GM12891 (cell line): Measurements from ENCODE around the gene GAS1.

Experiments used
- DNase-seq: peaks from one replicate; pipeline ENCODE4 v3.0.0; 2011; ENCODE audit warnings: low spot score; ENCODE audit not compliant: insufficient read length
- FAIRE-seq: peaks from 2 replicates; lab custom pipeline; 2011; peaks lifted over from hg19 to GRCh38; lab: Jason Lieb, UNC
- PAX5 ChIP-seq: IDR thresholded peaks from 2 replicates; pipeline ENCODE4 v1.6.1; 2011; ENCODE audit warnings: low read length, moderate library complexity, mild to moderate bottlenecking; ENCODE audit not compliant: insufficient read depth, severe bottlenecking
- POLR2A ChIP-seq: IDR thresholded peaks from 2 replicates; pipeline ENCODE4 v1.6.1; 2011; ENCODE audit warnings: low read depth, low read length, control low read depth
- POLR2AphosphoS5 ChIP-seq: IDR thresholded peaks from 2 replicates; pipeline ENCODE4 v1.6.1; 2011; ENCODE audit warnings: low read depth, low read length, control low read depth
- POU2F2 ChIP-seq: IDR thresholded peaks from 2 replicates; pipeline ENCODE4 v1.6.1; 2011; ENCODE audit warnings: low read depth, mild to moderate bottlenecking, control low read depth, low read length, moderate library complexity
- SPI1 ChIP-seq: IDR thresholded peaks from 2 replicates; pipeline ENCODE4 v1.6.1; 2011; ENCODE audit warnings: low read depth, low read length, control low read depth
- TAF1 ChIP-seq: IDR thresholded peaks from 2 replicates; pipeline ENCODE4 v1.6.1; 2011; ENCODE audit warnings: low read depth, low read length, control low read depth

GAS1 gene

GRCh38 chr9:86979657-86980056, 32.4 kb upstream of the GAS1 start:
- FAIRE-seq (no peak), DNase-seq (no peak)

GRCh38 chr9:86978922-86979474, 31.7 kb upstream of the GAS1 start:
- FAIRE-seq (no peak), DNase-seq (no peak)
- TF ChIP-seq POLR2AphosphoS5: no peak
- no peak for TF ChIP-seq PAX5
- no peak for TF ChIP-seq POU2F2
- no peak for TF ChIP-seq TAF1
- no peak for TF ChIP-seq SPI1
- TF ChIP-seq POLR2A: no peak

More at GRCh38 chr9:86979657-86980056, 32.4 kb upstream of the GAS1 start:
- no peak for TF ChIP-seq SPI1
- TF ChIP-seq POLR2A: no peak
- no peak for TF ChIP-seq TAF1
- no peak for TF ChIP-seq POLR2AphosphoS5
- TF ChIP-seq POU2F2: no peak

- no peak for TF ChIP-seq POU2F2
- no peak for TF ChIP-seq TAF1
- no peak for TF ChIP-seq PAX5
- no peak for TF ChIP-seq POLR2A
- TF ChIP-seq SPI1: no peak
- TF ChIP-seq POLR2AphosphoS5: no peak
- DNase-seq (no peak), FAIRE-seq (no peak)
These were observed 31.1 kb upstream of the GAS1 start for GRCh38 chr9:86978413-86978812.

- no peak for DNase-seq
- TF ChIP-seq POLR2A (no peak), POU2F2 (no peak), PAX5 (no peak), POLR2AphosphoS5 (no peak), SPI1 (no peak), TAF1 (no peak)
These were observed 30.0 kb upstream of the GAS1 start for GRCh38 chr9:86977205-86977835.

GRCh38 chr9:86975606-86976005, 28.3 kb upstream of the GAS1 start:
- no peak for TF ChIP-seq POU2F2
- no peak for TF ChIP-seq TAF1
- no peak for TF ChIP-seq POLR2A
- TF ChIP-seq SPI1: no peak
- no peak for TF ChIP-seq POLR2AphosphoS5
- TF ChIP-seq PAX5: no peak
- FAIRE-seq: no peak
- DNase-seq: no peak

More at GRCh38 chr9:86977205-86977835, 30.0 kb upstream of the GAS1 start:
- no peak for FAIRE-seq

- FAIRE-seq (no peak), DNase-seq (no peak)
- TF ChIP-seq SPI1: no peak
- TF ChIP-seq POLR2A: no peak
- TF ChIP-seq POLR2AphosphoS5: no peak
- no peak for TF ChIP-seq POU2F2
- no peak for TF ChIP-seq PAX5
- no peak for TF ChIP-seq TAF1
These were observed 27.7 kb upstream of the GAS1 start for GRCh38 chr9:86975036-86975435.

GRCh38 chr9:86974421-86974820, 27.1 kb upstream of the GAS1 start:
- DNase-seq: no peak
- TF ChIP-seq POLR2AphosphoS5: no peak
- TF ChIP-seq POU2F2: no peak
- TF ChIP-seq POLR2A: no peak
- TF ChIP-seq PAX5: no peak
- no peak for TF ChIP-seq SPI1
- FAIRE-seq: no peak

- FAIRE-seq (no peak), DNase-seq (no peak)
- no peak for TF ChIP-seq TAF1
- TF ChIP-seq POLR2A: no peak
- TF ChIP-seq SPI1: no peak
- TF ChIP-seq POU2F2: no peak
- no peak for TF ChIP-seq PAX5
- TF ChIP-seq POLR2AphosphoS5: no peak
These were observed 24.4 kb upstream of the GAS1 start for GRCh38 chr9:86971742-86972141.

DNA sequence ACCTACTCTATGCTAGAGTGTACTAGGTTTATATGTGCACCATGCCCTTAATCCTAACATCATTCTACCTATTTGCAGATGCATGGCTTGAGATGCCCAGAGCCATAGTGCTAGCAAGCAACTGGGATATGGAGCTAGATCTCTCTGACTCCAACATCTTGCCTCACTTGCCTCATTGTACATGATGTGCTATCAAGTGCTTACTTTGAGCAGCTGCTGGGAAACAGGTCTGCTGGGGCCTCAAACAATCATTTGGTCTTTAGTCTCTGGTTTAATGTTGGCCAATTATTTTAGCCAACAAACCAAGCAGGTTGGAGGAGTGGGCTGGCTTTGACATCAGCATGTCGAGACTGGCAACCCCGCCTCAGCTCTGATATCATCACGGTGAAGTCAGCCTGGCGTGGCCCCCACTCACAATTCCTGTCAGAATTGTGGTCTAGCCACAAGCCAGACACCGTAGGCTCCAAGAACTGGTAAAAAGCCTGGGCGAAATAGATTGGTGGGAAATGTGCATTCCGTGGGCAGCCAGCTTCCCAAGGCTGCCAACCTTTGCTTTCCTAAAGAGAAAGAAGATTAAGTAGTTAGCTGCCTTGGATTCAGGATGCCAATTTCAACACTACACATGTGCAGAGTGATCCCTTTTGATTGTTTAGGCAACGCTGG, 21.1 kb upstream of the GAS1 start:
- FAIRE-seq: no peak
- no peak for TF ChIP-seq PAX5
- TF ChIP-seq POU2F2: no peak
- DNase-seq: no peak
